Measurements from ENCODE around the gene GGA1.
"Not testable (repeated sequence)": the region's sequence is repeated elsewhere in the genome, so short reads cannot be mapped to it uniquely, and the experiment has no call there.

Gene GGA1

DNA sequence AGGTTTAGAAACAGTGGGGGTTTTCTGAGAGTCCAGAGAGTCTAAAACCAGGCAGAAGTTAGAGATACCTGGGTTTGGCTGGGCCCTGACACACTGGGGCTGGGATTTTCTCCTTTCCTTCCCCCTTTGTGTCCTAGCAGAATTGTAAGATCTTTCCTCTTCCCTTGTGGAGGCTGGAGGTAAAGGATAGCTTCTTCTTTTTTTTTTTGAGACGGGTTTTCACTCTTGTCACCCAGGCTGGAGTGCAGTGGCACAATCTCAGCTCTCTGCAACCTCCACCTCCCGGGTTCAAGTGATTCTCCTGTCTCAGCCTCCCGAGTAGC, 1.5 kb downstream of the GGA1 start:
- DNase-seq = not testable (repeated sequence)

- DNase-seq = no peak
These were observed 2.0 kb downstream of the GGA1 start for GRCh38 chr22:37610480-37611129.

DNA sequence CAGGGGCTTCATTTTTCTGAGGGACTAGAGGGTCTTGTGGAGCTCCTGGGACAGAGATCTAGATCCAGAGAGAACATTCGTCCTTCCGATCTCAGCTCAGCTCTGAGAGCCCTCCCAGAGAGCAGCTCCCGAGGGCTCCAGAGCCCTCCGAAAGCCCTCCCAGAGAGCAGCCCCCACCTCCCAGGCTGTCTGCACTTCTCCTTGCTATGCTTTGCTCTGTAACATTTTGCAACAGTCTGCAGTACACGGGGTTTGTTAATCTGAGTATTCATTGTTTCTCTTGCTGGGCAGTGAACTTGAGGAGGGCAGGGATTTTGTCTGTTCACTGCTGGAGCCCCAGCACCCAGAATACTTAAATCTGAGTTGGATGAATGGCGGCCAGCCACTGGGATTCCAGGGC, 2.6 kb downstream of the GGA1 start:
- no peak for DNase-seq

GRCh38 chr22:37616201-37617083, 7.8 kb downstream of the GGA1 start:
- no peak for DNase-seq

GRCh38 chr22:37617431-37617830, 8.8 kb downstream of the GGA1 start:
- no peak for DNase-seq

GRCh38 chr22:37618072-37618656, 9.5 kb downstream of the GGA1 start:
- no peak for DNase-seq

DNA sequence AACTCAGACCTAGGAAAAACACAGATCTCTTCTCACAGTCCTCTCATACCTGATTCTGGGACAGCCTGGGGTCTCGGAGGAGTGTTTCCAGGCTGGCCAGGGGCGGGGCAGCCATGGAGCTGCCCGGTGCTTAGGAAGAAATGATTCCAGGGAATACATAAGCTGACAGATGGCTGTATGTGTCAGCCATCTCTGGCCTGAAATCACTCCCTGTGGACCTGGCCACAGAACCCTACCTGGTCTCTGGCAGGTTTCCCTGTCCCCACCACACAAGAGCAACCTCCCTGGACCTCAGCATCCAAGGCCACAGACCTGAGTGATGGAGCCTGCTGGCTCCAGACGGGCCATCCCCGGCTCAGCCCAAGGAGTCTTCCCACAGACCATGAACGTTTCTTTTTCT, 10.0 kb downstream of the GGA1 start:
- DNase-seq = no peak

DNA sequence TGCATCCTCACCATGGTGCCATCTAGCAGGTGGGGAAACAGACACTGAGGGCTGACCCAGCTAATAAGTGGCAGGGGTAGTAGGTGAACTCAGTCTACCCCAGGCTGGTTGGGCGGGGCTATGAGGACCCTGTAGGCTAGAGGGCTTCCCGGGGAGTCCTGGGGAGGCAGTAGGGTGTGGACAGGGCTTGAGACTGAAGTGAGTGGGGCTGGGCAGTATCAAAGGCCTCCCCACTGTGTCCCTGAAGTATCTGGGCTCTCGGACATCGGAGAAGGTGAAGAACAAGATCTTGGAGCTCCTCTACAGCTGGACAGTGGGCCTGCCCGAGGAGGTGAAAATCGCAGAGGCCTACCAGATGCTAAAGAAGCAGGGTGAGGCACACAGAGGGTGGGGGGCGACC, 11.4 kb downstream of the GGA1 start:
- no peak for DNase-seq

- DNase-seq = no peak
These were observed 12.8 kb downstream of the GGA1 start for GRCh38 chr22:37621352-37621860.

- peak in 1 of 2 experiments; percentile 44 for DNase-seq
These were observed 14.7 kb downstream of the GGA1 start for GRCh38 chr22:37623075-37624016.

GRCh38 chr22:37624017-37624365, 15.4 kb downstream of the GGA1 start:
- no peak for DNase-seq

DNA sequence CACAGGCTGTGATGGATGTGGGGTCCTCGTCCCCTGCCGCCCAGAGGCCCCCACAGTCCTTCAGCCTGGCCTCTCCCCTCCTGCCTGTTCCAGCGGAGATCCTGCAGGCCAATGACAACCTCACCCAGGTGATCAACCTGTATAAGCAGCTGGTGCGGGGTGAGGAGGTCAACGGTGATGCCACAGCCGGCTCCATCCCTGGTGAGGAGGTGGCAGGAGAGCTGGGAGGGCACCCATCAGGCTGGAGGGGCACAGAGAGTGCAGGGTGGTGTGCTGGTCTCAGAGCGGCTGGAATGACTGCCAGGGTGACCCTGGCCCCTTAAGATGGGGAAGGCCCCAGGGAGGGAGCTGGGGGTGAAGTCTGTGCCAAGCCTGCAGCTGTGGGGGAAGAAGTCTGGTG, 16.2 kb downstream of the GGA1 start:
- DNase-seq = no peak

DNA sequence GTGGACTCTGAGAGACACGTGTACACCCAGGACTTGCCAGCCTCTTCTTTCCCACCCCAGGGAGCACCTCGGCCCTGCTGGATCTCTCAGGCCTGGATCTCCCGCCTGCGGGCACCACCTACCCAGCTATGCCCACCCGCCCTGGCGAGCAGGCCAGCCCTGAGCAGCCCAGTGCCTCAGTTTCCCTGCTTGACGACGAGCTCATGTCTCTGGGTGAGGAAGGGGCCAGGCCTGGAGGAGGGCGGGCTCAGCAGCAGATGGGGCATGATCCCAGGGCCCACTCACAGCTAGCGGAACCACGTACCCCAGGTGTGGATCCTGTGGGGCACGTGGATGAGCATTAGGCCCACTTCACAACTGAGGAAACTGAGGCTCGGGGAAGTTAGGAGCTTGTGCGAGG, 17.1 kb downstream of the GGA1 start:
- no peak for DNase-seq

DNA sequence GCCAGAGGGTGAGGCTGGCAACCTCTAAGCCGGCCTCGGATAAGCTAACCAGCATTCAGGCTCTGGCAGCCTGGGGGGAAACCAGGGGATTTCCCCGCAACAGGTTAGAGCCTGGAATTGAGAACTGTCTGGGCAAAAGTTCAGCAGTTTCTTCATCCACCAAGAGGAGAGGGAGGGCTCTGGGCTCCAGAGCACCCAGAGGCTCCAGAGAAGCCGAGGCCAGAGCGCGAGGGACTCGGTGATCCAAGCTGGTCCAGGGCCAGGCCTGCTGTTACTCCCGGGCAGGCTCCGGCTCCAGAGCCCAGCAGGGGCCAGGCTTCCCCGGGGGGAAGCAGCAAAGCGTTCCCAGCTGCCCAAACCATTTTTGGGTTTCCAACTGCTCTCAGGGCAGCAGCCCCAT, 17.5 kb downstream of the GGA1 start:
- peak in 1 of 2 experiments; percentile 61 for DNase-seq

GRCh38 chr22:37626556-37627075, 18.0 kb downstream of the GGA1 start:
- DNase-seq = no peak

DNA sequence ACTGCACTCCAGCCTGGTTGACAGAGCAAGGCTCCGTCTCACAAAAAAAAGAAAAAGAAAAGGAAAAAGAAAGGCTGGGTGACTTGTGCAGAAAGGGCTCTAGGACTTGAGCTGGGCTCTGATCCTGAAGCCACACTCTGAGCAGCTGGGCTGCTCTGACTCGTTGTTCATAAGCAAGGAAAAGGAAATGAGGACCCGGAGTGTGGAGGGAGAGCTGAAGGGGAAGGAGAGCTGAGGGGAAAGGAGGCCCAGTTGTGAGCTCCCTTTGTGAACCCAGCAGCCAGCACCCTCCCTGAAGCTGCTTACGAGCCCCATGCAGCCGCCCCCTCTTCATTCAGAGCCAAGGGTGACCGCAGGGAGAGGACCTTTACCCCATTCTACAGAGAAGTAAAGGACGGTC, 18.5 kb downstream of the GGA1 start:
- no peak for DNase-seq

GRCh38 chr22:37627545-37627944, 18.9 kb downstream of the GGA1 start:
- no peak for DNase-seq

- DNase-seq = no peak
These were observed 20.2 kb downstream of the GGA1 start for GRCh38 chr22:37628830-37629229.

DNA sequence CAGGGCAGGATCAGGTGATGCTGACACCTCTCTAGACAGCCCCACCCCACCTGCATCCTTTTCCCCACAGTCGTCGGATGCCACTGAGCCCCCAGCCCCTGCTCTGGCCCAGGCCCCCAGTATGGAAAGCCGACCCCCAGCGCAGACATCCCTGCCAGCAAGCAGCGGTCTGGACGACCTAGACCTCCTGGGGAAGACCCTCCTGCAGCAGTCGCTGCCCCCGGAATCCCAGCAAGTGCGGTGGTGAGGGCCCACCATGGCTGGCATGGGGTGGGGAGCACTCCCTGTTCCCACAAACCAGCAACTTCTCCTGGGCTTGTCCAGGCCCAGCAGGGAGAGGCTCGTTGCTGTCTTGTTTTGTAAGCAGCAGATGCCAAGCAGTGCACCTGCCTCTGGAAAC, 21.3 kb downstream of the GGA1 start:
- DNase-seq = no peak

DNA sequence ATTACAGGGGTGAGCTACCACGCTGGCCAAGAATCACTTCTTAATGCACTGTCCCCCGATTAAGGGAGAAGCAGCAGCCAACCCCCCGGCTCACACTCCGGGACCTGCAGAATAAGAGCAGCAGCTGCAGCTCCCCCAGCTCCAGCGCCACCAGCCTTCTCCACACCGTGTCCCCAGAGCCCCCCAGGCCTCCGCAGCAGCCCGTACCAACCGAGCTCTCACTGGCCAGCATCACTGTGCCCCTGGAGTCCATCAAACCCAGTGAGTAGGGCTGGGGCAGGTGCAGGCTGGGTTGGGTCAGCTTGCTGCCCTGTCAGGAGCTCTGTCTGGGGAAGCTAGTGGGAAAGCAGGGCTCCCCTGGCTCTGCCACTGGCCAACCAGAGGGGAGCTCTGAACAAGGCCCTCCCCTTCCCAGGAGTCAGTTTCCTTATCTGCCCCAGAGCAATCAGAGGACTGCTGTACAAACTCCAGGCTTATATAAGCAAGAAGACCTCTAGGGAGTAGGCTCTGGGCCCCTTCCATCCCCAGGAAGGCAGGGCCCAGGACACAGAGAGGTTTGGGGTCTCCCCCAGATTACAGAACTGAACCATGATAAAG, 22.3 kb downstream of the GGA1 start:
- DNase-seq = no peak

- DNase-seq = no peak
These were observed 23.0 kb downstream of the GGA1 start for GRCh38 chr22:37631448-37632173.

Measured in NCI-H446 (cell line).